Transverse colon (tissue), 3 donors: ENCODE results near the gene ARFIP1.

Experiments
- POLR2A ChIP-seq: fragments of 450-650 bp; IDR thresholded peaks from one replicate; pipeline ENCODE4 v1.6.1; 2016; ENCODE audit warnings: antibody characterized with exemption, mild to moderate bottlenecking, moderate library complexity
- TF ChIP-seq, protein P1 (sequence below), 5 experiments: fragments of 200-600 bp in 3 of 5; fragments of 450-650 bp in 2 of 5; sonication (generic) in 3 of 5; IDR thresholded peaks; 1 replicate in 2 of 5; 2 replicates in 3 of 5; pipeline ENCODE4 v1.5.1; 2016 to 2017; ENCODE audit warnings: antibody characterized with exemption in 5 of 5, inconsistent platforms in 3 of 5, mild to moderate bottlenecking in 2 of 5, moderate library complexity in 1 of 5

DNA sequence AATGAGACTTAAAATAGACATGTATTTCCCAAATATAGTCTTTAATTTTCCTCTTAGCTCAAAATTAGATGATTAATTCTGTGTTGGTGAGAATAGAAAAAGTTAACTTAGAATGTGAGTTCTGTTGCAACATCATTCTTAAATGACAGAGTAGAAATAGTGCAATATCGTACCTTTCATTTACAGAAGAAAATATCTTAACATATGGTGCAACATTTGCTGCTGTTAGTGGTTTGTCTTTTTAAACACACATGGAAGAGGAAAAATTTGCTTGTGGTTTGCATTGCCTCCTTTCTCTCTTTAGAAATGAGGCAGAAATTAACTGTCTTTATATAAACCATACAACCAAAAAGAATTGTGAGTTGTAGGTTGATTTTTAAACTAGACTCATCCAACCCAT is 117.1 kb downstream of the ARFIP1 start:
- TF ChIP-seq, protein P1, sequence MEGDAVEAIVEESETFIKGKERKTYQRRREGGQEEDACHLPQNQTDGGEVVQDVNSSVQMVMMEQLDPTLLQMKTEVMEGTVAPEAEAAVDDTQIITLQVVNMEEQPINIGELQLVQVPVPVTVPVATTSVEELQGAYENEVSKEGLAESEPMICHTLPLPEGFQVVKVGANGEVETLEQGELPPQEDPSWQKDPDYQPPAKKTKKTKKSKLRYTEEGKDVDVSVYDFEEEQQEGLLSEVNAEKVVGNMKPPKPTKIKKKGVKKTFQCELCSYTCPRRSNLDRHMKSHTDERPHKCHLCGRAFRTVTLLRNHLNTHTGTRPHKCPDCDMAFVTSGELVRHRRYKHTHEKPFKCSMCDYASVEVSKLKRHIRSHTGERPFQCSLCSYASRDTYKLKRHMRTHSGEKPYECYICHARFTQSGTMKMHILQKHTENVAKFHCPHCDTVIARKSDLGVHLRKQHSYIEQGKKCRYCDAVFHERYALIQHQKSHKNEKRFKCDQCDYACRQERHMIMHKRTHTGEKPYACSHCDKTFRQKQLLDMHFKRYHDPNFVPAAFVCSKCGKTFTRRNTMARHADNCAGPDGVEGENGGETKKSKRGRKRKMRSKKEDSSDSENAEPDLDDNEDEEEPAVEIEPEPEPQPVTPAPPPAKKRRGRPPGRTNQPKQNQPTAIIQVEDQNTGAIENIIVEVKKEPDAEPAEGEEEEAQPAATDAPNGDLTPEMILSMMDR (IDR thresholded peaks at IDR 0.05): no peak
- TF ChIP-seq POLR2A: no peak
